ENCODE measurements around the gene ST8SIA5. TPM values are rescaled to one million over a fixed set of nuclear protein-coding genes. Genes with fewer than 3 reads are reported as not detected.

Gene ST8SIA5
- polyA plus RNA-seq, 1 donor from 2014 or later, result 0.93 TPM

DNA sequence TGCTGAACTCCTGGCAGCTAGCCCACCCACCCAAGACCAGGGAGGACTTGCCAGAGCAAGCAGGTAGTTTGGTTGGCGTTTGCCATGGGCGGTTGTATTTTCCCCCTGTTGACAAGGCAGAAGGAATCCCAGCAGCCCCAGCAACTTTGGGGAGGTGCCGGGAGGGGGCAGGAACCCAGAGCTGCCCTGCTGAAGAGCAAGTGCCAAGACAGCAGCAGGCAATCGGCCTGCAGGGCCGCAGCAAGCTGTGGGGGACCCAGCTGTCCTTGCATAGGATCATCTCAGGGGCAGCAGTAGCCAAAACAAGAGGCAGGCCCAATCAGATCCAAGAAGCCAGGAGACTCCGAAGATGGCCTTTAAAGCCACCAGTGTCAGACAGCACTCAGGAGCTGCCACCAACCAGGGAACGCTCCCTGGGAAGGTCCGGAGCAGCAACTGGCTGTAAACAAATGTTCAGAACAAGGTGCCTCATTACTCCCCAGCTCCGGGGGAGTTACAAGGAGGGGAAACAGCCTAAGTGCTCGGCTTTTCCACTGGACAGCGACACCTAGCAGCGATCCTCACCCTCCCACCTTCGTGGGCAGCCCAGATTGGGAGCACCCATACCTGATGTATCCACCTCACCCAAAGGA lies 2.1 kb downstream of the ST8SIA5 start:
- no peaks in the 10 kb centered on the region for H3K9me3 ChIP-seq (ENCODE audit: low read length)
- H2AFZ ChIP-seq (ENCODE audit: low read depth, low read length), result no peak overlapping the region
- no peaks in the 10 kb centered on the region for H3K36me3 ChIP-seq (ENCODE audit: insufficient read depth, low read length)
- no peak overlapping the region for H3K9ac ChIP-seq (ENCODE audit: low read length)
- H3K9me2 ChIP-seq (ENCODE audit: insufficient read depth, low read length), result no peaks in the 10 kb centered on the region
- no peak overlapping the region for H3K4me2 ChIP-seq (ENCODE audit: low read length)
- no peaks in the 10 kb centered on the region for H3F3A ChIP-seq (ENCODE audit: insufficient read depth, low read length, poor library complexity, severe bottlenecking)
- H3K27me3 ChIP-seq (ENCODE audit: insufficient read depth, low read depth, low read length), result peaks cover 50% of the 10 kb centered on the region
- H3K27ac ChIP-seq (ENCODE audit: low read length), result no peak overlapping the region
- H3K4me3 ChIP-seq (ENCODE audit: low read length), result no peak overlapping the region
- no peaks in the 10 kb centered on the region for H4K20me1 ChIP-seq (ENCODE audit: insufficient read depth)
- TF ChIP-seq MXI1 (conservative IDR thresholded peaks at IDR 0.05; ENCODE audit: poor library complexity, severe bottlenecking) (no peak), EP300 (conservative IDR thresholded peaks at IDR 0.05; ENCODE audit: poor library complexity, severe bottlenecking) (no peak), SMC3 (conservative IDR thresholded peaks at IDR 0.05; ENCODE audit: poor library complexity) (no peak), RAD21 (conservative IDR thresholded peaks at IDR 0.05) (no peak), POLR2AphosphoS5 (IDR thresholded peaks at IDR 0.05) (no peak), TAF1 (IDR thresholded peaks at IDR 0.05; ENCODE audit: low read depth) (no peak), EZH2 (IDR thresholded peaks at IDR 0.05; ENCODE audit: borderline replicate concordance, insufficient read depth, low read length, poor library complexity, severe bottlenecking) (no peak)
- TF ChIP-seq, protein P1, sequence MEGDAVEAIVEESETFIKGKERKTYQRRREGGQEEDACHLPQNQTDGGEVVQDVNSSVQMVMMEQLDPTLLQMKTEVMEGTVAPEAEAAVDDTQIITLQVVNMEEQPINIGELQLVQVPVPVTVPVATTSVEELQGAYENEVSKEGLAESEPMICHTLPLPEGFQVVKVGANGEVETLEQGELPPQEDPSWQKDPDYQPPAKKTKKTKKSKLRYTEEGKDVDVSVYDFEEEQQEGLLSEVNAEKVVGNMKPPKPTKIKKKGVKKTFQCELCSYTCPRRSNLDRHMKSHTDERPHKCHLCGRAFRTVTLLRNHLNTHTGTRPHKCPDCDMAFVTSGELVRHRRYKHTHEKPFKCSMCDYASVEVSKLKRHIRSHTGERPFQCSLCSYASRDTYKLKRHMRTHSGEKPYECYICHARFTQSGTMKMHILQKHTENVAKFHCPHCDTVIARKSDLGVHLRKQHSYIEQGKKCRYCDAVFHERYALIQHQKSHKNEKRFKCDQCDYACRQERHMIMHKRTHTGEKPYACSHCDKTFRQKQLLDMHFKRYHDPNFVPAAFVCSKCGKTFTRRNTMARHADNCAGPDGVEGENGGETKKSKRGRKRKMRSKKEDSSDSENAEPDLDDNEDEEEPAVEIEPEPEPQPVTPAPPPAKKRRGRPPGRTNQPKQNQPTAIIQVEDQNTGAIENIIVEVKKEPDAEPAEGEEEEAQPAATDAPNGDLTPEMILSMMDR (IDR thresholded peaks at IDR 0.05; ENCODE audit: poor library complexity, severe bottlenecking), result no peak
- TF ChIP-seq, protein P2, sequence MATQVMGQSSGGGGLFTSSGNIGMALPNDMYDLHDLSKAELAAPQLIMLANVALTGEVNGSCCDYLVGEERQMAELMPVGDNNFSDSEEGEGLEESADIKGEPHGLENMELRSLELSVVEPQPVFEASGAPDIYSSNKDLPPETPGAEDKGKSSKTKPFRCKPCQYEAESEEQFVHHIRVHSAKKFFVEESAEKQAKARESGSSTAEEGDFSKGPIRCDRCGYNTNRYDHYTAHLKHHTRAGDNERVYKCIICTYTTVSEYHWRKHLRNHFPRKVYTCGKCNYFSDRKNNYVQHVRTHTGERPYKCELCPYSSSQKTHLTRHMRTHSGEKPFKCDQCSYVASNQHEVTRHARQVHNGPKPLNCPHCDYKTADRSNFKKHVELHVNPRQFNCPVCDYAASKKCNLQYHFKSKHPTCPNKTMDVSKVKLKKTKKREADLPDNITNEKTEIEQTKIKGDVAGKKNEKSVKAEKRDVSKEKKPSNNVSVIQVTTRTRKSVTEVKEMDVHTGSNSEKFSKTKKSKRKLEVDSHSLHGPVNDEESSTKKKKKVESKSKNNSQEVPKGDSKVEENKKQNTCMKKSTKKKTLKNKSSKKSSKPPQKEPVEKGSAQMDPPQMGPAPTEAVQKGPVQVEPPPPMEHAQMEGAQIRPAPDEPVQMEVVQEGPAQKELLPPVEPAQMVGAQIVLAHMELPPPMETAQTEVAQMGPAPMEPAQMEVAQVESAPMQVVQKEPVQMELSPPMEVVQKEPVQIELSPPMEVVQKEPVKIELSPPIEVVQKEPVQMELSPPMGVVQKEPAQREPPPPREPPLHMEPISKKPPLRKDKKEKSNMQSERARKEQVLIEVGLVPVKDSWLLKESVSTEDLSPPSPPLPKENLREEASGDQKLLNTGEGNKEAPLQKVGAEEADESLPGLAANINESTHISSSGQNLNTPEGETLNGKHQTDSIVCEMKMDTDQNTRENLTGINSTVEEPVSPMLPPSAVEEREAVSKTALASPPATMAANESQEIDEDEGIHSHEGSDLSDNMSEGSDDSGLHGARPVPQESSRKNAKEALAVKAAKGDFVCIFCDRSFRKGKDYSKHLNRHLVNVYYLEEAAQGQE (IDR thresholded peaks at IDR 0.05; ENCODE audit: borderline replicate concordance), result no peak
- H3K79me2 ChIP-seq (replicated peaks; ENCODE audit: insufficient read depth, low read length), result no peaks in the 10 kb centered on the region

DNA sequence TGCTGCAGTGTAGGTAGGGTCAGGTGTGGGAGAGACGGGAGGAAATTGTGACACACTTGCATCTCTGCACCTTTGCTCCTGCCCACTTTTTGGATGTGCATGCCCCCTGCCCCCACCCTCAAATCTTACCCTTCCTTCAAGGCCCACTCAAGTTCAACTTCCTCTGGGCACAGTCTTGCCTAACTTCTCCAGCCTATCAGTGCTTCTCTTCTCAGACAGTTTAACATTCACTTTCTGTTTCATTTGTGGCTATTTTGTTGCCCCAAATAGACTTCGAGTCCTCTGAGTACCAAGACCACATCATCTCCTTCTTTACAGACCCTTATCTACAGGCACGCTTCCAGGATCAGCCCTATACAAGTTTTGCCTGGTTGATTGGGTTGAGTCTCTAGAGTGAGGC lies 2.7 kb downstream of the ST8SIA5 start:
- H4K20me1 ChIP-seq (ENCODE audit: insufficient read depth), result no peaks in the 10 kb centered on the region
- no peaks in the 10 kb centered on the region for H3K79me2 ChIP-seq (replicated peaks; ENCODE audit: insufficient read depth, low read length)
- no peak for TF ChIP-seq EZH2 (IDR thresholded peaks at IDR 0.05; ENCODE audit: borderline replicate concordance, insufficient read depth, low read length, poor library complexity, severe bottlenecking)
- H2AFZ ChIP-seq (ENCODE audit: low read depth, low read length), result no peak overlapping the region
- no peak overlapping the region for H3K4me2 ChIP-seq (ENCODE audit: low read length)
- H3K27ac ChIP-seq (ENCODE audit: low read length), result no peak overlapping the region
- peaks cover 44% of the 10 kb centered on the region for H3K27me3 ChIP-seq (ENCODE audit: insufficient read depth, low read depth, low read length)
- H3K9ac ChIP-seq (ENCODE audit: low read length), result no peak overlapping the region
- H3K36me3 ChIP-seq (ENCODE audit: insufficient read depth, low read length), result no peaks in the 10 kb centered on the region
- H3K9me3 ChIP-seq (ENCODE audit: low read length), result no peaks in the 10 kb centered on the region
- no peaks in the 10 kb centered on the region for H3F3A ChIP-seq (ENCODE audit: insufficient read depth, low read length, poor library complexity, severe bottlenecking)
- H3K9me2 ChIP-seq (ENCODE audit: insufficient read depth, low read length), result no peaks in the 10 kb centered on the region
- no peak overlapping the region for H3K4me3 ChIP-seq (ENCODE audit: low read length)

Measured in neural cell (in vitro differentiated cells).